Mesenchymal stem cell (in vitro differentiated cells and primary cell): Measurements from ENCODE around the gene SDR42E2.

Experiments used
- DNase-seq: peaks from one replicate; pipeline ENCODE4 v3.0.0-alpha.2; 2013
- H2AFZ ChIP-seq: one replicate; pipeline ENCODE4 v1.6.1; 2013; ENCODE audit warnings: low read depth, mild to moderate bottlenecking, control low read depth, inconsistent platforms, low read length, moderate library complexity
- H2AK5ac ChIP-seq: 2 replicates; pipeline ENCODE4 v1.6.1; 2013; ENCODE audit warnings: low read length, moderate library complexity, mild to moderate bottlenecking, inconsistent platforms; ENCODE audit not compliant: severe bottlenecking
- H2BK120ac ChIP-seq: one replicate; pipeline ENCODE4 v1.6.1; 2013; ENCODE audit warnings: low read depth, mild to moderate bottlenecking, inconsistent platforms, low read length, moderate library complexity
- H2BK12ac ChIP-seq, 2 experiments: one replicate each; pipeline ENCODE4 v1.6.1; 2013; ENCODE audit warnings: inconsistent platforms in 2 of 2, low read length in 2 of 2, mild to moderate bottlenecking in 2 of 2, moderate library complexity in 2 of 2, control low read depth in 1 of 2
- H2BK15ac ChIP-seq: one replicate; pipeline ENCODE4 v1.6.1; 2013; ENCODE audit warnings: mild to moderate bottlenecking, low read depth, inconsistent platforms; ENCODE audit not compliant: poor library complexity, severe bottlenecking
- H2BK5ac ChIP-seq: 2 replicates; pipeline ENCODE4 v1.6.1; 2013; ENCODE audit warnings: low read depth, mild to moderate bottlenecking, low read length, control low read depth, inconsistent platforms; ENCODE audit not compliant: poor library complexity, severe bottlenecking
- H3K14ac ChIP-seq, 2 experiments: one replicate each; pipeline ENCODE4 v1.6.1; 2013; ENCODE audit warnings: inconsistent platforms in 2 of 2, low read length in 2 of 2, control low read depth in 1 of 2, mild to moderate bottlenecking in 1 of 2, moderate library complexity in 1 of 2
- H3K18ac ChIP-seq, 2 experiments: one replicate each; pipeline ENCODE4 v1.6.1; 2013; ENCODE audit warnings: inconsistent platforms in 2 of 2, low read length in 2 of 2, control low read depth in 1 of 2, low read depth in 1 of 2, mild to moderate bottlenecking in 1 of 2
- H3K23ac ChIP-seq, 2 experiments: one replicate each; pipeline ENCODE4 v1.6.1; 2013; ENCODE audit warnings: inconsistent platforms in 2 of 2, low read length in 2 of 2, mild to moderate bottlenecking in 2 of 2, moderate library complexity in 2 of 2, control low read depth in 1 of 2
- H3K27ac ChIP-seq: 2 replicates; pipeline ENCODE4 v1.5.1; 2013; ENCODE audit warnings: mild to moderate bottlenecking, moderate library complexity, low read length, control low read depth, inconsistent platforms; ENCODE audit not compliant: poor library complexity, severe bottlenecking
- H3K27me3 ChIP-seq, 2 experiments: 2 replicates each; pipeline versions ENCODE4 v1.6.1 to v1.7.0; 2013; ENCODE audit warnings: low read length in 2 of 2, mild to moderate bottlenecking in 2 of 2, moderate library complexity in 2 of 2, control low read depth in 1 of 2, inconsistent platforms in 1 of 2; ENCODE audit not compliant: control insufficient read depth in 1 of 2, insufficient read depth in 1 of 2
- H3K36me3 ChIP-seq, 2 experiments: 2 replicates each; pipeline versions ENCODE4 v1.6.1 to v1.7.0; 2013; ENCODE audit warnings: low read length in 2 of 2, control low read depth in 1 of 2, inconsistent platforms in 1 of 2, low read depth in 1 of 2, mild to moderate bottlenecking in 1 of 2; ENCODE audit not compliant: insufficient read depth in 2 of 2, control insufficient read depth in 1 of 2
- H3K4ac ChIP-seq, 2 experiments: one replicate each; pipeline ENCODE4 v1.6.1; 2013; ENCODE audit warnings: inconsistent platforms in 2 of 2, low read length in 2 of 2, mild to moderate bottlenecking in 2 of 2, moderate library complexity in 2 of 2, control low read depth in 1 of 2, low read depth in 1 of 2
- H3K4me1 ChIP-seq: 2 replicates; pipeline ENCODE4 v1.6.1; 2013; ENCODE audit warnings: low read depth, low read length, control low read depth; ENCODE audit not compliant: control insufficient read depth, insufficient read depth
- H3K4me2 ChIP-seq: 2 replicates; pipeline ENCODE4 v1.6.1; 2013; ENCODE audit warnings: low read length, mild to moderate bottlenecking, inconsistent platforms; ENCODE audit not compliant: poor library complexity, severe bottlenecking
- H3K4me3 ChIP-seq, 2 experiments: 2 replicates each; pipeline versions ENCODE4 v1.5.1 to v1.7.0; 2013; ENCODE audit warnings: low read length in 2 of 2, mild to moderate bottlenecking in 2 of 2, control low read depth in 1 of 2, low read depth in 1 of 2; ENCODE audit not compliant: insufficient read depth in 1 of 2
- H3K79me1 ChIP-seq: replicated peaks from 2 replicates; pipeline ENCODE4 v1.6.1; 2013; ENCODE audit warnings: mild to moderate bottlenecking, control low read depth, low read length, inconsistent platforms; ENCODE audit not compliant: poor library complexity, severe bottlenecking
- H3K9ac ChIP-seq: 2 replicates; pipeline ENCODE4 v1.7.0; 2013; ENCODE audit warnings: mild to moderate bottlenecking, low read length, moderate library complexity
- H3K9me3 ChIP-seq: 2 replicates; pipeline ENCODE4 v1.7.0; 2013; ENCODE audit warnings: mild to moderate bottlenecking, low read length; ENCODE audit not compliant: control insufficient read depth
- H4K8ac ChIP-seq: one replicate; pipeline ENCODE4 v1.6.1; 2013; ENCODE audit warnings: inconsistent platforms, mild to moderate bottlenecking, low read length, moderate library complexity
- H4K91ac ChIP-seq: one replicate; pipeline ENCODE4 v1.6.1; 2013; ENCODE audit warnings: mild to moderate bottlenecking, low read length, inconsistent platforms
- WGBS: methylation state at CpG from one replicate; pipeline ENCODE4 v1.1.7; 2013; ENCODE audit warnings: mixed read lengths; 5-methylcytosine and 5-hydroxymethylcytosine counted together

The SDR42E2 gene

GRCh38 chr16:22138482-22138881, 23.8 kb upstream of the SDR42E2 start:
- no peak overlapping the region for H3K27ac ChIP-seq
- no peaks in the 10 kb centered on the region for H3K4me1 ChIP-seq
- no peak overlapping the region for H3K23ac ChIP-seq
- no peak overlapping the region for H2AFZ ChIP-seq
- no peak for DNase-seq
- H3K36me3 ChIP-seq: no peaks in the 10 kb centered on the region
- no peak overlapping the region for H2BK12ac ChIP-seq
- H3K4ac ChIP-seq: no peak overlapping the region
- WGBS: 74% methylated on average over 7 of the region's 8 CpGs
- H2BK15ac ChIP-seq: no peak overlapping the region
- no peak overlapping the region for H3K18ac ChIP-seq
- H3K79me1 ChIP-seq: no peaks in the 10 kb centered on the region
- no peak overlapping the region for H4K8ac ChIP-seq
- no peak overlapping the region for H2BK5ac ChIP-seq
- H3K14ac ChIP-seq: no peak overlapping the region
- H3K9ac ChIP-seq: no peak overlapping the region
- no peak overlapping the region for H2AK5ac ChIP-seq
- H3K9me3 ChIP-seq: no peaks in the 10 kb centered on the region
- H3K4me2 ChIP-seq: no peak overlapping the region
- no peak overlapping the region for H2BK120ac ChIP-seq
- no peak overlapping the region for H3K4me3 ChIP-seq
- peaks cover 27 to 69% of the 10 kb centered on the region in 2 experiments for H3K27me3 ChIP-seq
- no peak overlapping the region for H4K91ac ChIP-seq

- Histone ChIP-seq H3K4me1 (no peaks in the 10 kb centered on the region), H3K4ac (no peak overlapping the region), H3K14ac (no peak overlapping the region), H3K27me3 (peaks cover 28 to 71% of the 10 kb centered on the region in 2 experiments), H3K4me2 (no peak overlapping the region), H2BK12ac (no peak overlapping the region), H4K8ac (no peak overlapping the region), H3K27ac (no peak overlapping the region), H2BK120ac (no peak overlapping the region), H3K23ac (no peak overlapping the region), H2BK5ac (no peak overlapping the region), H3K4me3 (no peak overlapping the region), H2BK15ac (no peak overlapping the region), H3K36me3 (no peaks in the 10 kb centered on the region), H2AK5ac (no peak overlapping the region), H3K18ac (no peak overlapping the region), H2AFZ (no peak overlapping the region), H4K91ac (no peak overlapping the region), H3K79me1 (no peaks in the 10 kb centered on the region), H3K9me3 (no peaks in the 10 kb centered on the region), H3K9ac (no peak overlapping the region)
- DNase-seq: no peak
- 87% methylated on average over 7 of the region's 7 CpGs for WGBS
These were observed 23.3 kb upstream of the SDR42E2 start for GRCh38 chr16:22139008-22139407.

GRCh38 chr16:22139732-22140131, 22.6 kb upstream of the SDR42E2 start:
- no peak overlapping the region for H3K23ac ChIP-seq
- H3K79me1 ChIP-seq: no peaks in the 10 kb centered on the region
- H3K4ac ChIP-seq: no peak overlapping the region
- H2AK5ac ChIP-seq: no peak overlapping the region
- H3K4me1 ChIP-seq: no peaks in the 10 kb centered on the region
- H2BK12ac ChIP-seq: no peak overlapping the region
- no peak overlapping the region for H3K4me2 ChIP-seq
- no peak overlapping the region for H2AFZ ChIP-seq
- no peak overlapping the region for H3K27ac ChIP-seq
- no peak overlapping the region for H2BK5ac ChIP-seq
- no peak overlapping the region for H4K91ac ChIP-seq
- no peak overlapping the region for H2BK120ac ChIP-seq
- H3K9ac ChIP-seq: no peak overlapping the region
- H3K18ac ChIP-seq: no peak overlapping the region
- WGBS: 100% methylated on average over 1 of the region's 1 CpG
- H3K14ac ChIP-seq: no peak overlapping the region
- H3K27me3 ChIP-seq: peaks cover 33 to 77% of the 10 kb centered on the region in 2 experiments
- DNase-seq: no peak
- no peaks in the 10 kb centered on the region for H3K36me3 ChIP-seq
- H3K9me3 ChIP-seq: no peaks in the 10 kb centered on the region
- H4K8ac ChIP-seq: no peak overlapping the region
- no peak overlapping the region for H2BK15ac ChIP-seq
- H3K4me3 ChIP-seq: no peak overlapping the region

GRCh38 chr16:22141767-22142166, 20.5 kb upstream of the SDR42E2 start:
- H2AFZ ChIP-seq: no peak overlapping the region
- no peaks in the 10 kb centered on the region for H3K9me3 ChIP-seq
- no peak overlapping the region for H3K4ac ChIP-seq
- H3K27ac ChIP-seq: no peak overlapping the region
- H3K18ac ChIP-seq: no peak overlapping the region
- H4K8ac ChIP-seq: no peak overlapping the region
- no peak overlapping the region for H2BK15ac ChIP-seq
- H2BK5ac ChIP-seq: no peak overlapping the region
- H4K91ac ChIP-seq: no peak overlapping the region
- no peak overlapping the region for H3K4me2 ChIP-seq
- H3K27me3 ChIP-seq: peaks cover 31 to 64% of the 10 kb centered on the region in 2 experiments
- no peaks in the 10 kb centered on the region for H3K36me3 ChIP-seq
- H2BK120ac ChIP-seq: no peak overlapping the region
- no peaks in the 10 kb centered on the region for H3K79me1 ChIP-seq
- no peak overlapping the region for H3K9ac ChIP-seq
- WGBS: 86% methylated on average over 1 of the region's 1 CpG
- no peak overlapping the region for H2AK5ac ChIP-seq
- no peak overlapping the region for H3K14ac ChIP-seq
- no peak overlapping the region for H2BK12ac ChIP-seq
- no peak overlapping the region for H3K4me3 ChIP-seq
- H3K23ac ChIP-seq: no peak overlapping the region
- no peaks in the 10 kb centered on the region for H3K4me1 ChIP-seq
- DNase-seq: peak; percentile 19
